Measurements from ENCODE around the gene PTX3. TPM values are rescaled to one million over a fixed set of nuclear protein-coding genes. Genes with fewer than 3 reads are reported as not detected.

PTX3 gene
- 10 to 100 TPM in 1 of 4 donors, 1 to 10 TPM in 3; 1.2 to 22.4 (median 2.2) TPM for total RNA-seq

GRCh38 chr3:157436583-157437291, at the start of gene PTX3:
PTX3 (plus strand) TSS chr3:157436850; CDS start chr3:157436934, 84 bp downstream.
- peak within 1 kb of the TSS; percentile 29 for H3K27ac ChIP-seq
- peaks cover 9% of the 10 kb centered on the region for H3K27me3 ChIP-seq
- peak in 1 of 2 donors; percentile 72 for DNase-seq (ENCODE audit: low spot score in 2 of 2)
- no peak for TF ChIP-seq CTCF (IDR thresholded peaks at IDR 0.05)
- TF ChIP-seq POLR2A (IDR thresholded peaks at IDR 0.05), result no peak
- TF ChIP-seq EP300 (IDR thresholded peaks at IDR 0.05), result no peak
- TF ChIP-seq POLR2AphosphoS5 (IDR thresholded peaks at IDR 0.05), result no peak
- H3K9me3 ChIP-seq, result no peaks in the 10 kb centered on the region
- H3K4me1 ChIP-seq, result peaks cover 24% of the 10 kb centered on the region
- H3K4me3 ChIP-seq, result peak within 1 kb of the TSS; percentile 71
- WGBS, result 8% methylated on average over 15 of the region's 15 CpGs
- no peaks in the 10 kb centered on the region for H3K36me3 ChIP-seq

DNA sequence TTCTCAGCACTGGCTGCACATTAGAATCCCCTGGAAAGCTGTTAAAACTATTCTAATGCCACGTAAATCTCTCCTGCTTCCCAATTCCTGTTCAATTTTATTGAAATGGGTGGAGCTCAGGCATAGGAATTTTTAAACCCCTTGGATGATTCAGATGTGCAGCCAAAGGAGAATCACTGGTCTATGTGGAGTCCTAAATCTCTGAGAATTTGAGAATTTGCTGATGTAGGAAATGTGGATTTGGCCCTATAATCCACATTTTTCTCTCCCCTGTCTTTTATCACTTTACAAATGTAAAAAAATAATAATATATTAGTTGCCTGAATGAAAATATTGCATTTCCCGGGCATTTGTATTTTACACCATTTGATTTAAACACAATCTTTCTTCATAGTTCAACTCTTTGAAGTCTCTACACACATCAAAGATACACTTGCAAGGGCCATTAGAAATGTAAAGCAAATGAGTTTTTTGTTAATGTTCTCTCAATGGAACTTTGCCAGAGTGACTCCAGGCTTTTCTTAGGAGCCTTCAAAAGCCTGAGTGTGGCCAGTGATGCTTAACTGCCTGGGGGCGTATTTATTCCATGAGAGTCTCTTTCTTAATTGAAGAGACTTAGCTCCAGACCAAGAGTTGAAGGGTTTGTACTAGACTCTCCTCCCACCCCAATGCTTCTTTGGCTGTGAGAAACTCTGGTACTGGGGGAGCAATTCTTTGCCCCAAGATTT, 48.8 kb upstream of the PTX3 start:
- Histone ChIP-seq H3K9me3 (no peaks in the 10 kb centered on the region), H3K27ac (no peak overlapping the region), H3K36me3 (no peaks in the 10 kb centered on the region), H3K4me3 (no peak overlapping the region), H3K4me1 (peaks cover 2% of the 10 kb centered on the region), H3K27me3 (no peaks in the 10 kb centered on the region)
- TF ChIP-seq POLR2AphosphoS5 (IDR thresholded peaks at IDR 0.05) (no peak), CTCF (IDR thresholded peaks at IDR 0.05) (no peak), POLR2A (IDR thresholded peaks at IDR 0.05) (no peak), EP300 (IDR thresholded peaks at IDR 0.05) (no peak)
- WGBS, result 34% methylated on average over 3 of the region's 3 CpGs
- no peak for DNase-seq (ENCODE audit: low spot score in 2 of 2)

DNA sequence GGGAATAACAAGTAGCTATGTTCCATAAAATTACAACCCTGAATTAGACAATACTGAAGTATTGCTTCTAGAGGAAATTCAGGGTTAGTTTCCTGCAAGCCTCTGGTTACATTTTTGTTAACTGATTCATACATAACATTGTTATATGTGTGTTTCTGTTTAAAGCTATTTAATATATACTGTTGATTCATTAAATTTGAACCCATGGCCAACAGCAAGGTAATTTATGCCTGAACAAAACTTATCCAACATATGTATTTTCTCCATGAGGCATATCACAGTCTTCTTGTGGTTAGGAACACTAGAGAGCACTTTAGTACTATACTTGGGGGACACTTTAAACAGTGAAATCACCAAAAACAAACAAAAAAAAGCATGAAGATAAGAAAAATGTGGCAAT, 47.7 kb upstream of the PTX3 start:
- Histone ChIP-seq H3K27ac (no peak overlapping the region), H3K36me3 (no peaks in the 10 kb centered on the region), H3K4me1 (peaks cover 2% of the 10 kb centered on the region), H3K4me3 (no peak overlapping the region), H3K27me3 (no peaks in the 10 kb centered on the region), H3K9me3 (no peaks in the 10 kb centered on the region)
- DNase-seq (ENCODE audit: low spot score in 2 of 2), result no peak
- TF ChIP-seq CTCF (IDR thresholded peaks at IDR 0.05) (no peak), EP300 (IDR thresholded peaks at IDR 0.05) (no peak), POLR2A (IDR thresholded peaks at IDR 0.05) (no peak), POLR2AphosphoS5 (IDR thresholded peaks at IDR 0.05) (no peak)

GRCh38 chr3:157390713-157391515, 45.7 kb upstream of the PTX3 start:
- 81% methylated on average over 4 of the region's 9 CpGs for WGBS
- TF ChIP-seq POLR2A (IDR thresholded peaks at IDR 0.05) (no peak), CTCF (IDR thresholded peaks at IDR 0.05) (no peak), EP300 (IDR thresholded peaks at IDR 0.05) (no peak), POLR2AphosphoS5 (IDR thresholded peaks at IDR 0.05) (no peak)
- no peaks in the 10 kb centered on the region for H3K4me1 ChIP-seq
- DNase-seq (ENCODE audit: low spot score in 2 of 2), result no peak
- H3K27ac ChIP-seq, result no peak overlapping the region
- no peak overlapping the region for H3K4me3 ChIP-seq
- H3K9me3 ChIP-seq, result no peaks in the 10 kb centered on the region
- no peaks in the 10 kb centered on the region for H3K27me3 ChIP-seq
- H3K36me3 ChIP-seq, result no peaks in the 10 kb centered on the region

All from suprapubic skin (tissue), 4 donors.